WTC11 (cell line): ENCODE results near the gene CTDSP2. TPM values are rescaled to one million over a fixed set of nuclear protein-coding genes. Genes with fewer than 3 reads are reported as not detected.

Experiments
- ATAC-seq: fragments of 200-7000 bp; cut with Tn5 transposase; 2 replicates; pipeline ENCODE4 v1.10.0; 2021; ENCODE audit warnings: mild to moderate bottlenecking, moderate library complexity
- CTCF ChIA-PET: fragments of 300-600 bp; sonication (Branson Sonifier 250); formaldehyde crosslinking; loops from one replicate; lab custom pipeline; 2021; ENCODE audit warnings: antibody characterized with exemption; lab: Charles Lee
- POLR2A ChIA-PET: fragments of 350-600 bp; sonication (Branson Sonifier 250); formaldehyde crosslinking; loops from one replicate; lab custom pipeline; 2021; ENCODE audit warnings: antibody characterized with exemption; lab: Charles Lee
- DNase-seq: peaks from one replicate; pipeline ENCODE4 v3.0.0; 2021; ENCODE audit warnings: low spot score
- H3K27ac Mint-ChIP-seq: 2 replicates; pipeline ENCODE4 v1.8.0; 2021; ENCODE audit warnings: mixed read lengths
- H3K27me3 Mint-ChIP-seq: 2 replicates; pipeline ENCODE4 v1.8.0; 2021; ENCODE audit warnings: low read depth, mild to moderate bottlenecking, moderate library complexity, mixed read lengths
- H3K36me3 Mint-ChIP-seq: 2 replicates; pipeline ENCODE4 v1.8.0; 2021; ENCODE audit warnings: mixed read lengths
- H3K4me1 Mint-ChIP-seq: 2 replicates; pipeline ENCODE4 v1.8.0; 2022; ENCODE audit warnings: mixed read lengths
- H3K4me3 Mint-ChIP-seq: 2 replicates; pipeline ENCODE4 v1.8.0; 2021; ENCODE audit warnings: mild to moderate bottlenecking, moderate library complexity, mixed read lengths
- H3K9me3 Mint-ChIP-seq: 2 replicates; pipeline ENCODE4 v1.8.0; 2021; ENCODE audit warnings: mixed read lengths
- ATF6 ChIP-seq: sonication (generic); formaldehyde crosslinking; IDR thresholded peaks from 2 replicates; pipeline ENCODE4 v1.8.1; 2023; ENCODE audit warnings: mild to moderate bottlenecking, missing genetic modification reagents
- CTCF ChIP-seq: fragments of 200-600 bp; IDR thresholded peaks from 2 replicates; pipeline ENCODE4 v1.8.0; 2022; ENCODE audit warnings: antibody characterized with exemption
- ETV6 ChIP-seq: sonication (generic); formaldehyde crosslinking; IDR thresholded peaks from 2 replicates; pipeline ENCODE4 v1.8.1; 2022; ENCODE audit warnings: mild to moderate bottlenecking, missing genetic modification reagents
- FOXK1 ChIP-seq: sonication (generic); formaldehyde crosslinking; IDR thresholded peaks from 2 replicates; pipeline ENCODE4 v1.8.0; 2022; ENCODE audit warnings: mild to moderate bottlenecking, moderate library complexity, missing genetic modification reagents
- JAZF1 ChIP-seq: fragments of 250-450 bp; sonication (Bioruptor Pico); IDR thresholded peaks from 2 replicates; pipeline ENCODE4 v1.9.0; 2021; ENCODE audit warnings: moderate library complexity, mild to moderate bottlenecking, inconsistent platforms
- MAX ChIP-seq: sonication (generic); formaldehyde crosslinking; IDR thresholded peaks from 2 replicates; pipeline ENCODE4 v1.8.0; 2022; ENCODE audit warnings: mild to moderate bottlenecking, missing genetic modification reagents
- NFATC4 ChIP-seq: fragments of 250-450 bp; sonication (Bioruptor Pico); IDR thresholded peaks from 2 replicates; pipeline ENCODE4 v1.9.0; 2021; ENCODE audit warnings: mild to moderate bottlenecking
- NFYB ChIP-seq: sonication (generic); formaldehyde crosslinking; conservative IDR thresholded peaks from 2 replicates; pipeline ENCODE4 v1.8.0; 2022; ENCODE audit warnings: low read depth, missing genetic modification reagents
- NR1H2 ChIP-seq: sonication (generic); formaldehyde crosslinking; IDR thresholded peaks from 2 replicates; pipeline ENCODE4 v1.9.0; 2021; ENCODE audit warnings: mild to moderate bottlenecking, moderate library complexity, missing genetic modification reagents
- NR3C1 ChIP-seq: sonication (generic); formaldehyde crosslinking; conservative IDR thresholded peaks from 2 replicates; pipeline ENCODE4 v1.8.1; 2023; ENCODE audit warnings: low read depth, mild to moderate bottlenecking, missing genetic modification reagents
- RELA ChIP-seq: sonication (generic); formaldehyde crosslinking; IDR thresholded peaks from 2 replicates; pipeline ENCODE4 v1.8.1; 2022; ENCODE audit warnings: missing genetic modification reagents, mild to moderate bottlenecking, borderline replicate concordance
- SMAD4 ChIP-seq: sonication (generic); formaldehyde crosslinking; IDR thresholded peaks from 2 replicates; pipeline ENCODE4 v1.8.0; 2022; ENCODE audit warnings: mild to moderate bottlenecking, missing genetic modification reagents
- TEAD1 ChIP-seq: sonication (generic); formaldehyde crosslinking; IDR thresholded peaks from 2 replicates; pipeline ENCODE4 v1.8.0; 2022; ENCODE audit warnings: mild to moderate bottlenecking, missing genetic modification reagents
- ZNF121 ChIP-seq: sonication (generic); formaldehyde crosslinking; IDR thresholded peaks from 2 replicates; pipeline ENCODE4 v1.8.0; 2023; ENCODE audit warnings: missing genetic modification reagents
- ZNF138 ChIP-seq: sonication (generic); formaldehyde crosslinking; conservative IDR thresholded peaks from 2 replicates; pipeline ENCODE4 v1.8.1; 2022; ENCODE audit warnings: mild to moderate bottlenecking, moderate library complexity, missing genetic modification reagents
- ZNF263 ChIP-seq: sonication (generic); formaldehyde crosslinking; IDR thresholded peaks from 2 replicates; pipeline ENCODE4 v1.8.1; 2022; ENCODE audit warnings: low read depth, mild to moderate bottlenecking, moderate library complexity, missing genetic modification reagents
- ZNF281 ChIP-seq: sonication (generic); formaldehyde crosslinking; IDR thresholded peaks from 2 replicates; pipeline ENCODE4 v1.8.0; 2023; ENCODE audit warnings: mild to moderate bottlenecking, missing genetic modification reagents
- ZNF396 ChIP-seq: fragments of 250-450 bp; sonication (Bioruptor Pico); IDR thresholded peaks from 2 replicates; pipeline ENCODE4 v1.8.0; 2021; ENCODE audit warnings: mild to moderate bottlenecking, moderate library complexity, borderline replicate concordance
- ZNF425 ChIP-seq: fragments of 250-450 bp; sonication (Bioruptor Pico); conservative IDR thresholded peaks from 2 replicates; pipeline ENCODE4 v1.9.0; 2021; ENCODE audit warnings: mild to moderate bottlenecking
- ZNF671 ChIP-seq: fragments of 250-450 bp; sonication (Bioruptor Pico); IDR thresholded peaks from 2 replicates; pipeline ENCODE4 v1.8.0; 2021; ENCODE audit warnings: mild to moderate bottlenecking
- total RNA-seq: library from RNA; stranded (reverse); gene quantifications from 3 replicates; pipeline ENCODE4 v1.2.3, GENCODE V29; 2021

Gene CTDSP2
- total RNA-seq, 1 experiment from 2014 or later, result 122 TPM

GRCh38 chr12:57868221-57868620 lies 21.7 kb upstream of the CTDSP2 start:
- ATAC-seq (no peak), DNase-seq (no peak)
- peaks cover 36% of the 10 kb centered on the region for H3K4me1 Mint-ChIP-seq
- H3K4me3 Mint-ChIP-seq, result no peak overlapping the region
- peaks cover 3% of the 10 kb centered on the region for H3K9me3 Mint-ChIP-seq
- no peak for TF ChIP-seq RELA (CRISPR knock-in tag)
- no peak for TF ChIP-seq FOXK1 (CRISPR knock-in tag)
- no peak for TF ChIP-seq NFATC4 (CRISPR knock-in tag)
- no peak for TF ChIP-seq NR3C1 (CRISPR knock-in tag)
- TF ChIP-seq ETV6 (CRISPR knock-in tag), result no peak
- TF ChIP-seq SMAD4 (CRISPR knock-in tag), result no peak
- no peak for TF ChIP-seq TEAD1 (CRISPR knock-in tag)
- no peak for TF ChIP-seq ZNF138 (CRISPR knock-in tag)
- TF ChIP-seq ZNF121, result no peak
- TF ChIP-seq ZNF263 (CRISPR knock-in tag), result no peak
- TF ChIP-seq MAX, result no peak
- no peak for TF ChIP-seq JAZF1
- no peak for TF ChIP-seq NFYB (CRISPR knock-in tag)
- no peak for TF ChIP-seq ATF6 (CRISPR knock-in tag)
- TF ChIP-seq ZNF425 (CRISPR knock-in tag), result no peak
- TF ChIP-seq ZNF671 (CRISPR knock-in tag), result no peak
- no peak for TF ChIP-seq CTCF
- TF ChIP-seq ZNF396 (CRISPR knock-in tag), result no peak
- TF ChIP-seq NR1H2 (CRISPR knock-in tag), result no peak
- TF ChIP-seq ZNF281, result no peak
- peaks cover 31% of the 10 kb centered on the region for H3K27me3 Mint-ChIP-seq
- ChIA-PET CTCF (interaction anchor here (0.8 to 2.3 kb wide), 4 partner anchors 21 to 111 kb away, joined by 3 to 14 read pairs (median 5); no protein-coding TSS in a partner anchor), POLR2A (interaction anchor here (1.2 to 2.3 kb wide), 3 partner anchors 15 to 36 kb away, joined by 3 to 9 read pairs (median 5); partner anchors contain the start of gene CTDSP2)
- H3K27ac Mint-ChIP-seq, result no peak overlapping the region
- H3K36me3 Mint-ChIP-seq, result no peaks in the 10 kb centered on the region
